Renal pelvis (tissue), 4 donors: Measurements from ENCODE around the gene GNG5. TPM values are rescaled to one million over a fixed set of nuclear protein-coding genes. Genes with fewer than 3 reads are reported as not detected.
"Not testable (repeated sequence)": the region's sequence is repeated elsewhere in the genome, so short reads cannot be mapped to it uniquely, and the experiment has no call there.

Experiments used
- DNase-seq: peaks from one replicate; pipeline ENCODE4 v3.0.0-alpha.2; 2013
- polyA plus RNA-seq, 3 donors: library from polyadenylated mRNA; unstranded; fragments of 120-200 nt; gene quantifications; one replicate each; pipeline ENCODE4 v1.2.1, GENCODE V29; 2013; ENCODE audit not compliant: insufficient read length in 3 of 3

Gene GNG5
- polyA plus RNA-seq, 3 donors = 135 to 163 (median 156) TPM

DNA sequence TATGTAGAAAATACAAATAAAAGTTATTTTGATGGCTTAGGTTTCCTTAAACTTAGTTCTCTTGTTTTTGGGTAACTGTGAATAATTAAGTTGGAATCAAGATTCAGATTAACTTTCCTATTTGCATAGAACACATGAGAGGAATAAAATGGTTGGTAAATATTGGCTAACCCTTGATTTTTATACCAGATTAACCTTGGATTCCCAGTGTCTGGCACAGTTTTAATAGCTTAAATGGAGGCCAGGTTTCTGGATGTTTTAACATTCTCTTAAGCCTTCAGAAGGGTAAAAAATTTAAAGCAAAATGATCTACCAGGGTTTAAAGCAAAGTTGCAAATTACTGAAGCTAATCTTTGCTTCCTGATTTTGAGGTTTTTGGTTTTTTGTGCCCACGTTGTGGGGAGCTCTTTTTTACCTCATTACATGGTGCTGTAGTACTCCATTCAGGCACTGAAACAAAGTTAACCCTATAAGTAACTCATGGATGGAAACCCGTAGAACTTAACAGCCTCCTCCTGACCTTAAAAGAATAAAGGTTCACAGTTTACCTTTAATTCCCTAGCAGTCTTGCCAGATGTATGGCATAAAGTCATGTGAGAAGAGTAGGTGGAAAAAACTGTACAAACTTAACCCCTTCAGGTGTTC, 8.6 kb downstream of the GNG5 start:
- no peak for DNase-seq

GRCh38 chr1:84496498-84496897, 9.9 kb downstream of the GNG5 start:
- DNase-seq = no peak

GRCh38 chr1:84493747-84494146, 12.6 kb downstream of the GNG5 start:
- DNase-seq = no peak

GRCh38 chr1:84492726-84493125, 13.7 kb downstream of the GNG5 start:
- DNase-seq = no peak

GRCh38 chr1:84489766-84490165, 16.6 kb downstream of the GNG5 start:
- DNase-seq = no peak

GRCh38 chr1:84488107-84488506, 18.3 kb downstream of the GNG5 start:
- DNase-seq = no peak

- DNase-seq = no peak
These were observed 25.1 kb downstream of the GNG5 start for GRCh38 chr1:84481317-84481716.

DNA sequence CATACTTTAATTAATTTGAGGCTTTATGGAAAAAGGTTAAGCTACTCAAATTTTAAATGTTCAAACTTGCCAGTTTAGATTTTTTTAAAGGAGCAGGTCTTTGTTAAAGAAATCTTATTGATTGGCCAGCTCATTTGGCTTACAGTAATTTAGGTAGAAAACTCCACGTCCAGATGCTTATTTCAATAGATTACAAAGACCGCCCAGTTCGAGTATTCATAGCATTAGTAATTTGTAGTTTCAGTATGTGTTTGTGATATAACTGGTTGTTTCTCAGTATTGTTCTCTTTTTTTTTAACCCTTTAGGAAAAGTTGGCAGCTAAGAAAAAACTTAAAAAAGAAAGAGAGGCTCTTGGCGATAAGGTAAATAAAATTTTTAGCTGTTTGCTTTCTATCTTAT, 25.7 kb downstream of the GNG5 start:
- no peak for DNase-seq

DNA sequence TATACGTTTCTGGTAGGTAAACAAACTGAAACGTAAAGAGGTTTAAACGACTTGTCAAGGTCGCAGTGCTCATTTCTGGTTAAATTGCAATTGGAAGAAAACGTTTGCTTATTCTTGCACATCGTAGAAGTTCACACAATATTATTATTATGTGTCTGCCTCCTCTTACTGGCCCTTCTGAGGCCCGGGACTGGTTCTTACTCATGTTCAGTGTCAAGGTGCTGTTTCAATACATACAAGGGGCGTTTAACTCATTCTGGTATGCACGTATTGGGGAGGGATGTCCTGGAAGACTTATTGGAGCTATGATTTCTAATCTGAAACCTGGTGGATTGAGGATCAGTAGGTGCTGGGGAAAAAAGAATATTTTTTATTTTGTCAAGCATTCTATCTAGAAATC, 26.4 kb downstream of the GNG5 start:
- DNase-seq = peak; percentile 1

GRCh38 chr1:84478876-84479868, 27.2 kb downstream of the GNG5 start, which contains the start of gene RPF1:
Gene RPF1, plus strand, starts transcription at chr1:84479266. Its CDS starts 16 bp downstream, at chr1:84479282.
- DNase-seq = peak; percentile 86

- DNase-seq = no peak
These were observed 30.2 kb downstream of the GNG5 start for GRCh38 chr1:84476225-84476624.

DNA sequence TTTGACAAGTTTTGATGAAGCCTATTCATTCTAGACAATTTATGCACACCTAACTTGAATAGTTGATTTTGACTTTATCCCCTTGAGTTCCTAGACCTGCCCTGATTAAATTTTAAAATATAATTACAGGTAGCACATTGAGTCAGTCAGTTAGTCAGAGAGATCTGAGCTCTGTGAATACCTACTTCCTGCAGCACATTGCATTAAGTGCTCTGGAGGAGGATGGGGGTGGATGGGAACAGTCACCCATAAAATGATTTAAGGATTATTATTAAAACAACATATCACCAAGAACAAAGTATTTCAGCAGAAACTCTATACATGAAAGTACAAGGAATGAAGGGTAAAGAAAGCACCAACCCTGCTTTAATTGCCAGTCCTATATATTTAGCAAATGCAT, 39.1 kb downstream of the GNG5 start:
- no peak for DNase-seq

- no peak for DNase-seq
These were observed 44.3 kb downstream of the GNG5 start for GRCh38 chr1:84462118-84462517.

GRCh38 chr1:84452436-84452835, 53.9 kb downstream of the GNG5 start:
- DNase-seq = no peak

DNA sequence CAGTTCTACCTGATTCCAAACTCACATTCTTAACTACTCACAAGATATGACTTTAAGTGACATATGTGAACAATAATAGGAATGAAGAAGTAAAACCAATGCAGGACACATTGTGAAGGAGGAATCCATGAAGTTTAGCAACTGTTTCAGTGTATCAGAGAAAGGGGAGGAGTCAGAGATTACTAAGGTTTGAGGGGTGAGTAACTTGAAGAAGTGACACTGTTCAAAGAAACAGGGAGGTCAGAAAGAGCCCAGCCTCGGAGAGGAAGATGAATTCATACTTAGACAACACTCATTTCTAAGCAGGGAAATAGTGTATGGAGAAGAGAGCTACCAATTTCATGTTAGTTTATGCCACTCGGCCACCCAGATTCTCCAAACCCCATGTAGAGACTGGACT, 55.5 kb downstream of the GNG5 start:
- no peak for DNase-seq

DNA sequence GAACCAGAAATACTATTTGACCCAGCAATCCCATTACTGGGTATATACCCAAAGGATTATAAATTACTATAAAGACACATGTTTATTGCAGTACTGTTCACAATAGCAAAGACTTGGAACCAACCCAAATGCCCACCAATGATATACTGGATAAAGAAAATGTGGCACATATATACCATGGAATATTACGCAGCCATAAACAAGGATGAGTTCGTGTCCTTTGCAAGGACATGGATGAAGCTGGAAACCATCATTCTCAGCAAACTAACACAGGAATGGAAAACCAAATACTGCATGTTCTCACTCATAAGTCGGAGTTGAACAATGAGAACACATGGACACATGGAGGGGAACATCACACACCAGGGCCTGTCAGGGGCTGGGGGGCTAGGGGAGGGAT, 57.7 kb downstream of the GNG5 start:
- DNase-seq = not testable (repeated sequence)

Other genes with a start within 250 kb of the GNG5 start
- 1 to 10 TPM; 5.3 to 7.0 (median 5.3) TPM for gene SAMD13, start 204.9 kb downstream of the GNG5 start, polyA plus RNA-seq
- under 1 TPM in 1 of 3 donors, not detected in 2; 0.09 TPM for gene DNASE2B, start 108.1 kb downstream of the GNG5 start, polyA plus RNA-seq
- gene RPF1, start 27.3 kb downstream of the GNG5 start, polyA plus RNA-seq = 10 to 100 TPM; 42.3 to 46.4 (median 43.6) TPM
- 1 to 10 TPM; 1.5 to 4.0 (median 3.2) TPM for gene SPATA1, start 195 bp downstream of the GNG5 start, polyA plus RNA-seq
- 10 to 100 TPM; 17.7 to 20.0 (median 19.1) TPM for gene CTBS, start 67.9 kb upstream of the GNG5 start, polyA plus RNA-seq
- 10 to 100 TPM; 34.3 to 40.7 (median 36.9) TPM for gene SSX2IP, start 183.9 kb upstream of the GNG5 start, polyA plus RNA-seq